Measurements from ENCODE around the gene IGF2.

IGF2 gene

DNA sequence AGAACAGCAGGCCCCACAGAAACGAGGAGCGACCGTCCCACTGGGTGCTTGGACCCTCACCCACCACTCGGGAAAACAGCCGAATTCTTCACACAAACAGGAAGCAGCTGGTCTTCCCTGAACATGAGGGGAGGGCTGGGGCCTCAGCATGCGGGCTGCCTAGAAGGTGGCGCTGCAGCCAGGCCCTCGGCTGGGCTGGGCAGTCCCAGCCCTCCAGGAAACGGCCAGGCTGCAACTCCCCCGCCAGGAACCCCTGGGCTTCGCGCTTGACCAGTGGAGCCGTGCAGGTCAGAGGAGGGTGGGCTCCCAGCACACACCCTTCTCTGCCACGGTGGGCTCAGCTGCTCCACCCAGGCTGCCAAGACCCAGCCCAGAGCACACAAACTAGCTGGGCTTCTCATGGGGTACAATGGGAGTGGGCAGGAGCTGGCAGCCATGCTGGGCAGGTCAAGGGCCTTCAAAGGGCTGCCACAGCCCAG, 29.6 kb downstream of the IGF2 start:
- TF ChIP-seq, protein P1, sequence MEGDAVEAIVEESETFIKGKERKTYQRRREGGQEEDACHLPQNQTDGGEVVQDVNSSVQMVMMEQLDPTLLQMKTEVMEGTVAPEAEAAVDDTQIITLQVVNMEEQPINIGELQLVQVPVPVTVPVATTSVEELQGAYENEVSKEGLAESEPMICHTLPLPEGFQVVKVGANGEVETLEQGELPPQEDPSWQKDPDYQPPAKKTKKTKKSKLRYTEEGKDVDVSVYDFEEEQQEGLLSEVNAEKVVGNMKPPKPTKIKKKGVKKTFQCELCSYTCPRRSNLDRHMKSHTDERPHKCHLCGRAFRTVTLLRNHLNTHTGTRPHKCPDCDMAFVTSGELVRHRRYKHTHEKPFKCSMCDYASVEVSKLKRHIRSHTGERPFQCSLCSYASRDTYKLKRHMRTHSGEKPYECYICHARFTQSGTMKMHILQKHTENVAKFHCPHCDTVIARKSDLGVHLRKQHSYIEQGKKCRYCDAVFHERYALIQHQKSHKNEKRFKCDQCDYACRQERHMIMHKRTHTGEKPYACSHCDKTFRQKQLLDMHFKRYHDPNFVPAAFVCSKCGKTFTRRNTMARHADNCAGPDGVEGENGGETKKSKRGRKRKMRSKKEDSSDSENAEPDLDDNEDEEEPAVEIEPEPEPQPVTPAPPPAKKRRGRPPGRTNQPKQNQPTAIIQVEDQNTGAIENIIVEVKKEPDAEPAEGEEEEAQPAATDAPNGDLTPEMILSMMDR (IDR thresholded peaks at IDR 0.05) = no peak
- no peak for TF ChIP-seq ZFX (IDR thresholded peaks at IDR 0.05; ENCODE audit: borderline replicate concordance)

DNA sequence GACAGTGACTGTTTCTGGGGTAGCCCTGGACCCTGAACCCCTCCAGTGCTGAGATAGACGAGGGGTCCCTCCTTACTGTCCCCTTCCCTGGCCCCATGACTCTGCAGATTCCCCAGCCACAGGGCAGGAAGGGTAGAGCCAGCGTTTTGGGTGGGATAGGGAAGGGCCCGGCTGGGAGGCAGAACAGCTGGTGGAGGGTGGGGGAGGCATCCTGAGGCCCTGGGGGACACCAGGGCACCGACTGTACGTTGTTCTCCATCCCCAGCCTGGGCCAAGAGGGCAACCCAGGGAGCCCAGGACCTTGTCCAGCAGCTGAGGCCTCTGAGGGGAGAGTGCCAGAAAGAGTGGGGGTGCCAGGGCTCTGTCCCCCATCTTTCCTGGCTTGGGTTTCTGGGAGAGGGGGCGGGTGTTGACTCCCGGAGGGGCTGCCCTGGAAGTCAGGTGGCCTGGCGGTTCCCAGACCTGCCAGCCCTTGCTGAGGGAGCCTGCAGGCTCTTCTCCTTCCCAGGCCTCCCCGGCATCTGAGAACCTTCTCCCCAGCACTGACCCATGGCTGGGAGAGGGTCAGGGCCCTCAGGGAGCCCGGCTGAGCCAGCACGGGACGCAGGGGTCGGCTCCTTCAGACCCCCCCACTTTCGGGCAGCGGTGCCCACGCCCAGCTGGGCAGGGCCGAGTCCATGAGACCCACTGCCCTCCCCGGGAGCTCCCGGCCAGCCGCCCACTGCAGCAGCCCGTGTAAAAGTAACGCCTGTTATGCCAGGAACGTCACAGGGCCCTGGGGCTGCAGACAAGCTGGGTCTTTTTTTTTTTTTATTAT, 30.3 kb downstream of the IGF2 start:
- no peak for TF ChIP-seq ZFX (IDR thresholded peaks at IDR 0.05; ENCODE audit: borderline replicate concordance)
- TF ChIP-seq, protein P1 (IDR thresholded peaks at IDR 0.05) = no peak
- no peak overlapping the region for H3K27ac ChIP-seq

More for the DNA sequence above, 29.6 kb downstream of the IGF2 start:
- H3K27ac ChIP-seq = no peak overlapping the region

DNA sequence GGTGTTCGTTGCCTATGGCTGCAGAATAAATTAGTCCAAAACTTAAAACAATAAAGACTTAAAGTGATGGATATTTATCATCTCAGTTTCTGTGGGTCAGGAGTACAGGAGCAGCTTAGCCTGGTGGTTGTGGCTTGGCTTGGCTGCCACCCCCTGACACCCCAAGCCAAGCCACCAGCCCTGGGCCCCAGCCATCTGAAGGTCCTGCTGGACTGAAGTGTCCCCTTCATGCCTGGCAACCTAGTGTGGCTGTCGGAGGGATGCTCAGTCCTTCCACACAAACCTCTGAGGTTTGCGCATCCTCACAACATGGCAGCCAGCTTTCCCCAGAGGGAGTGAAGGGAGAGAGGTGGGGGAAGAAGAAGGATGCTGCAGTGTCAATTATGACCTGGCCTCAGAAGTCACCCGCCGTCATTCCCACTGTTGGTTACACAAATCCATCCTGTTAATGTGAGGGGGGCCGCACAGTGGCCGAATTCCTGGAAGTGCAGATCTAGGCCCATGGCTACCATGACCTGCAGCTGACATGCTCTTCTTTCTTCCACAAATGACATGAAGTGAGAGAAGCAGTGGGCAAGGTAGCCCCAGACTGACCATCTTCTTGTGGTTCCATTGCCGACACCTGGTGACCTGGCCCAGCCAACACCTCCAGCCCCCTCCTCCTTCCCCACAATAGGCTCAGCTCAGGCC, 31.1 kb downstream of the IGF2 start:
- H3K27ac ChIP-seq = no peak overlapping the region
- TF ChIP-seq ZFX (IDR thresholded peaks at IDR 0.05; ENCODE audit: borderline replicate concordance) = no peak
- TF ChIP-seq, protein P1 (IDR thresholded peaks at IDR 0.05) = no peak

DNA sequence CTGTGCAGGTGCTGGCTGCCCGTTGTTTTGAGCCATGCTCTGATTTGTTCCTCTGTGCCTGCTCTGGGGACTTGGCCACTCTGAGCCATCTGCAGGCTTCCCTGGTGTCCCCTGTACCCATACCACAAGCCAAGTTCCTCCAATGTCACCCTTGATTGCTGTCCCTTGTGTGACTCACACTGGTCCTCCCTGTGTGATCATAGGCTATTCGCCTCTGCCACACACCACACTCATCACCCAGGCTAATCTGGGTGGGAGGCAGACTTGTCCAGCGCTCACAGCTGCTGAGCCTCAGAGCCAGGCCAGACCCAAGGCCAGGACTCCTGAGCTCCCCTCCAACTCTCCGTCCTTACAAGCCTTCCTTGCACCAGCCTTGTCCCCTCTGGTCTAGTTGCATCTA, 31.7 kb downstream of the IGF2 start:
- no peak overlapping the region for H3K27ac ChIP-seq
- no peak for TF ChIP-seq ZFX (IDR thresholded peaks at IDR 0.05; ENCODE audit: borderline replicate concordance)
- TF ChIP-seq, protein P1 (IDR thresholded peaks at IDR 0.05) = no peak

DNA sequence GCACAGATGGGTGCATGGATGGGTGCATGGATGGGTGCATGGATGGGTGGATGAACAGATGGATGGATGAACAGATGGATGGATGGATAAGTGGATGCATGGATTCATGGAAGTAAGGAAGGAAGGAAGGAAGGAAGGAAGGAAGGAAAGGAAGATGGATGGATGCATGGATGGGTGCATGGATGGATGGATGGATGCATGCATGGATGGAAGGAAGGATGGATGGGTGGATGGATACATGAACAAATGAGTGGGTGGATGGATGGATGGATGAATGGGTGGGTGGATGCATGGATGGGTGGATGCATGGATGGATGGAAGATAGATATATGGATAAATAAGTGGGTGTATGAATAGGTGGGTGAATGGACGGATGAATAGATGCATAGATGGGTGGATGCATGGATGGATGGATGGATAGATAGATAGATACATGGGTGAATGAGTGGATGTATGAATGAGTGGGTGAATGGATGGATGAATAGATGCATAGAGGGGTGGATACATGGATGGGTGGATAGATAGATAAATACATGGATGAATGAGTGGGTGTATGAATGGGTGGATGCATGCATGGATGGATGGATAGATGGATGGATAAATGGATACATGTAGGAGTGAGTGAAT, 32.5 kb downstream of the IGF2 start:
- TF ChIP-seq ZFX (IDR thresholded peaks at IDR 0.05; ENCODE audit: borderline replicate concordance) = no peak
- TF ChIP-seq, protein P1 (IDR thresholded peaks at IDR 0.05) = no peak
- no peak overlapping the region for H3K27ac ChIP-seq

DNA sequence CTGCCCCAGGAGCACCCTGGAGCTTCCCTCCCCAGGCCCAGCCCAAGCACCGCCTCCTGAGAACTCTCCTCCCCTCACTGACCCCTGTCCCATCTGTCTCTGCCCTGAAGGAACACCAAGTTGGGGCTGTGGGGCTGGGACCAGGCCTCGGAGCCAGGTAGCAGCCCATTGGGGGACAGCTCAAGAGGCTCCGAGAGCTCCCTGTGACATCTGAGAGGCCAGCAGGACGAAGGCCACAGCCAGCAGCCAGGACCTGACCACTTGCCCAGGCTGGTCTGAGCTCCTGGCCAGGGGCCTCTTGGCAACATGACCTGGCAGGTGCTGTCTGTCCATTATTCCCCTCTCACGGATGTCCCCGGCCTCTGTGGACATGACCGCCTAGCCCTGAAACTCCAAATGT, 33.7 kb downstream of the IGF2 start:
- no peak overlapping the region for H3K27ac ChIP-seq
- TF ChIP-seq, protein P1 (IDR thresholded peaks at IDR 0.05) = no peak
- no peak for TF ChIP-seq ZFX (IDR thresholded peaks at IDR 0.05; ENCODE audit: borderline replicate concordance)

Data from 22Rv1 (cell line).